PC-9 (cell line): ENCODE data around the gene CNGA3. TPM values are rescaled to one million over a fixed set of nuclear protein-coding genes. Genes with fewer than 3 reads are reported as not detected.
"Not testable (repeated sequence)": the region's sequence is repeated elsewhere in the genome, so short reads cannot be mapped to it uniquely, and the experiment has no call there.

Experiments used
- BruUV-seq: library from RNA; stranded (reverse); fragments of 400-500 nt; replicated peaks from 2 replicates; lab custom pipeline; 2021; lab: Mats Ljungman, UMichigan
- CTCF ChIA-PET: fragments of 300-600 bp; sonication (Branson Sonifier 250); formaldehyde crosslinking; loops from one replicate; lab custom pipeline; 2022; ENCODE audit warnings: antibody characterized with exemption; lab: Charles Lee
- POLR2A ChIA-PET: fragments of 300-600 bp; sonication (Branson Sonifier 250); formaldehyde crosslinking; loops from one replicate; lab custom pipeline; 2022; ENCODE audit warnings: antibody characterized with exemption; ENCODE audit not compliant: unreplicated experiment; lab: Charles Lee
- DNase-seq, 2 experiments: peaks; one replicate each; pipeline versions ENCODE4 v3.0.0 to v3.0.0-alpha.2; 2015 to 2022; ENCODE audit warnings: mixed read lengths in 1 of 2
- H2AFZ ChIP-seq: fragments of 200-600 bp; sonication (generic); 2 replicates; pipeline ENCODE4 v1.8.1; 2017; ENCODE audit warnings: antibody characterized with exemption
- H3F3A ChIP-seq: fragments of 200-600 bp; sonication (generic); 2 replicates; pipeline ENCODE4 v1.8.1; 2017; ENCODE audit warnings: antibody characterized with exemption, mild to moderate bottlenecking, low read depth; ENCODE audit not compliant: insufficient read depth
- H3K27ac ChIP-seq: fragments of 200-600 bp; sonication (generic); 2 replicates; pipeline ENCODE4 v1.6.1; 2016; ENCODE audit warnings: mixed run types
- H3K27me3 ChIP-seq: fragments of 200-600 bp; sonication (generic); 2 replicates; pipeline ENCODE4 v1.6.1; 2016; ENCODE audit warnings: low read depth, mixed run types; ENCODE audit not compliant: insufficient read depth
- H3K36me3 ChIP-seq: fragments of 200-600 bp; sonication (generic); 2 replicates; pipeline ENCODE4 v1.6.1; 2016; ENCODE audit warnings: low read depth, mixed run types
- H3K4me1 ChIP-seq: fragments of 200-600 bp; sonication (generic); replicated peaks from 2 replicates; pipeline ENCODE4 v1.6.1; 2016; ENCODE audit warnings: mixed run types; ENCODE audit not compliant: insufficient read depth
- H3K4me2 ChIP-seq: fragments of 200-600 bp; sonication (generic); 2 replicates; pipeline ENCODE4 v1.6.1; 2017; ENCODE audit warnings: mixed run types
- H3K4me3 ChIP-seq: fragments of 200-600 bp; sonication (generic); 2 replicates; pipeline ENCODE4 v1.6.1; 2016; ENCODE audit warnings: mixed run types
- H3K79me2 ChIP-seq: fragments of 200-600 bp; sonication (generic); 2 replicates; pipeline ENCODE4 v1.6.1; 2017; ENCODE audit warnings: low read depth, mixed run types
- H3K9me2 ChIP-seq: fragments of 200-600 bp; sonication (generic); 2 replicates; pipeline ENCODE4 v1.8.1; 2017; ENCODE audit warnings: mild to moderate bottlenecking; ENCODE audit not compliant: insufficient read depth
- H3K9me3 ChIP-seq: fragments of 200-600 bp; sonication (generic); 2 replicates; pipeline ENCODE4 v1.8.1; 2016; ENCODE audit warnings: low read depth; ENCODE audit not compliant: insufficient read depth
- H4K20me1 ChIP-seq: fragments of 200-600 bp; sonication (generic); 2 replicates; pipeline ENCODE4 v1.8.1; 2017; ENCODE audit not compliant: insufficient read depth
- EZH2 ChIP-seq: fragments of 200-600 bp; sonication (generic); IDR thresholded peaks from 2 replicates; pipeline ENCODE4 v1.8.0; 2017; ENCODE audit warnings: antibody characterized with exemption, low read depth
- intact Hi-C: fragments of 100-400 bp; cut with micrococcal nuclease; formaldehyde crosslinking; loops from one replicate; pipeline ENCODE4 v1.10.0; 2022; ENCODE audit not compliant: unreplicated experiment
- total RNA-seq: library from RNA; stranded (reverse); gene quantifications from 2 replicates; pipeline ENCODE4 v1.2.3, GENCODE V29; 2021
- TF ChIP-seq, protein P1 (sequence below): fragments of 200-600 bp; sonication (generic); conservative IDR thresholded peaks from 2 replicates; pipeline ENCODE4 v1.6.1; 2017; ENCODE audit warnings: mixed run types, antibody characterized with exemption, mild to moderate bottlenecking, moderate library complexity

Gene CNGA3
- total RNA-seq, 1 experiment from 2014 or later, result not detected

DNA sequence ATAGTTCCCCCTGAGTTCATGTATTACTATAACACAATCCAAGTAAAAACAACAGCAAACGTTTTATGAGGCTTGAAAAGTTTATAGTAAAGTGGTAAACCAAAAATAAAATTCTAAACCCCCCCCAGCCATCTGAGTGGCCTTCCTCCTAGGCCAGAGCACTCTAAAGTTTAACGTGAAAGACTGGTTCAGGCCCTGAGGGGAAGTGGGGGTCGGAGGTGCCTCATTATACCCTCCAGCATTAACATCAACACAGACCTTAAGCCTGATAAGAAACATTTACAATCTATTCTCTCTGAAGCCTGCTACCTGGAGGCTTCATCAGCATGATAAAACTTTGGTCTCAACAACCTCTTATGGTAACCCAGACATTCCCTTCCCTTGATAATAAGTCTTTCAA, 29.0 kb upstream of the CNGA3 start:
- POLR2A ChIA-PET, result no interaction called here
- H3K36me3 ChIP-seq, result no peaks in the 10 kb centered on the region
- H3K9me2 ChIP-seq, result no peaks in the 10 kb centered on the region
- H3K9me3 ChIP-seq, result peaks cover 25% of the 10 kb centered on the region
- H3F3A ChIP-seq, result no peaks in the 10 kb centered on the region
- no peaks in the 10 kb centered on the region for H4K20me1 ChIP-seq
- CTCF ChIA-PET, result no interaction called here
- intact Hi-C loops, result no loop called here
- no peaks in the 10 kb centered on the region for H3K4me1 ChIP-seq
- H3K27me3 ChIP-seq, result peaks cover 7% of the 10 kb centered on the region; the same call in 1 of the 2 replicates
- DNase-seq, result no peak
- no peak for TF ChIP-seq EZH2
- H3K27ac ChIP-seq, result no peak overlapping the region
- H3K79me2 ChIP-seq, result no peaks in the 10 kb centered on the region
- no peak overlapping the region for H3K4me2 ChIP-seq
- BruUV-seq, result no TSS peak
- no peak overlapping the region for H2AFZ ChIP-seq
- no peak overlapping the region for H3K4me3 ChIP-seq

DNA sequence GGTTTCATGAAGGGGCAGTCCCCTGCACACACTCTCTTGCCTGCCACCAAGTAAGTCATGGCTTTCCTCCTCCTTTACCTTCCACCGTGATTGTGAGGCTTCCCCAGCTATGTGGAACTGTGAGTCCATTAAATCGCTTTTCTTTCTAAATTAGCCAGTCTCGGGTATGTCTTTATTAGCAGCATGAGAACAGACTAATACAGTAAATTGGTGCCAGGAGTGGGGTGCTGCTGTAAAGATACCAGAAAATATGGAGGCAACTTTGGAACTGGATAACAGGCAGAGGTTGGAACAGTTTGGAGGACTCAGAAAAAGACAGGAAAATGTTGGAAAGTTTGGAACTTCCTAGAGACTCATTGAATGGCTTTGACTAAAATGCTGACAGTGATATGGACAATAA, 26.1 kb upstream of the CNGA3 start:
- H3K27me3 ChIP-seq, H3K4me1 ChIP-seq, H3K79me2 ChIP-seq, POLR2A ChIA-PET, intact Hi-C loops, DNase-seq, H2AFZ ChIP-seq, H3K4me3 ChIP-seq, H3K9me2 ChIP-seq, H3K27ac ChIP-seq, BruUV-seq, H3K4me2 ChIP-seq, H3F3A ChIP-seq, H4K20me1 ChIP-seq, H3K36me3 ChIP-seq, CTCF ChIA-PET: not testable (repeated sequence)
- H3K9me3 ChIP-seq, result peaks cover 28% of the 10 kb centered on the region

DNA sequence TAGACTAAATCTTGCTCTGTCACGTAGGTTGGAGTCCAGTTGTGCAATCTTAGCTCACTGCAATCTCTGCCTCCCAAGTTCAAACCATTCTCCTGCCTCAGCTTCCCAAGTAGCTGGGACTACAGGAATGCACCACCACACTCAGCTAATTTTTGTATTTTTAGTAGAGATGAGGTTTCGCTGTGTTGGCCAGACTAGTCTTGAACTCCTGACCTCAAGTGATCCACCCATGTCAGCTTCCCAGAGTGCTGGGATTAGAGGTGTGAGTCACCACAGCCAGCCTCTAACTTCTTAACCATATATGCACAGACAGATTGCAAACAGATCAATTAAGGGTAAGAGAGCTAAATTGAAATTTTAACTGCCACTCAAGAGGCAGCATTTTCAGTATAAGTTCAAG, 22.1 kb upstream of the CNGA3 start:
- peaks cover 28% of the 10 kb centered on the region for H3K9me3 ChIP-seq
- no peak overlapping the region for H3K4me3 ChIP-seq
- no peaks in the 10 kb centered on the region for H3K27me3 ChIP-seq
- no peak overlapping the region for H2AFZ ChIP-seq
- no peaks in the 10 kb centered on the region for H3K9me2 ChIP-seq
- H3K36me3 ChIP-seq, result no peaks in the 10 kb centered on the region
- H3K79me2 ChIP-seq, result no peaks in the 10 kb centered on the region
- no peak overlapping the region for H3K27ac ChIP-seq
- DNase-seq, result no peak
- H4K20me1 ChIP-seq, result no peaks in the 10 kb centered on the region
- BruUV-seq, result no TSS peak
- TF ChIP-seq, protein P1, sequence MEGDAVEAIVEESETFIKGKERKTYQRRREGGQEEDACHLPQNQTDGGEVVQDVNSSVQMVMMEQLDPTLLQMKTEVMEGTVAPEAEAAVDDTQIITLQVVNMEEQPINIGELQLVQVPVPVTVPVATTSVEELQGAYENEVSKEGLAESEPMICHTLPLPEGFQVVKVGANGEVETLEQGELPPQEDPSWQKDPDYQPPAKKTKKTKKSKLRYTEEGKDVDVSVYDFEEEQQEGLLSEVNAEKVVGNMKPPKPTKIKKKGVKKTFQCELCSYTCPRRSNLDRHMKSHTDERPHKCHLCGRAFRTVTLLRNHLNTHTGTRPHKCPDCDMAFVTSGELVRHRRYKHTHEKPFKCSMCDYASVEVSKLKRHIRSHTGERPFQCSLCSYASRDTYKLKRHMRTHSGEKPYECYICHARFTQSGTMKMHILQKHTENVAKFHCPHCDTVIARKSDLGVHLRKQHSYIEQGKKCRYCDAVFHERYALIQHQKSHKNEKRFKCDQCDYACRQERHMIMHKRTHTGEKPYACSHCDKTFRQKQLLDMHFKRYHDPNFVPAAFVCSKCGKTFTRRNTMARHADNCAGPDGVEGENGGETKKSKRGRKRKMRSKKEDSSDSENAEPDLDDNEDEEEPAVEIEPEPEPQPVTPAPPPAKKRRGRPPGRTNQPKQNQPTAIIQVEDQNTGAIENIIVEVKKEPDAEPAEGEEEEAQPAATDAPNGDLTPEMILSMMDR, result no peak
- no peak for TF ChIP-seq EZH2
- no peak overlapping the region for H3K4me2 ChIP-seq
- no peaks in the 10 kb centered on the region for H3K4me1 ChIP-seq
- CTCF ChIA-PET, result no interaction called here
- H3F3A ChIP-seq, result no peaks in the 10 kb centered on the region
- intact Hi-C loops, result no loop called here
- POLR2A ChIA-PET, result no interaction called here

DNA sequence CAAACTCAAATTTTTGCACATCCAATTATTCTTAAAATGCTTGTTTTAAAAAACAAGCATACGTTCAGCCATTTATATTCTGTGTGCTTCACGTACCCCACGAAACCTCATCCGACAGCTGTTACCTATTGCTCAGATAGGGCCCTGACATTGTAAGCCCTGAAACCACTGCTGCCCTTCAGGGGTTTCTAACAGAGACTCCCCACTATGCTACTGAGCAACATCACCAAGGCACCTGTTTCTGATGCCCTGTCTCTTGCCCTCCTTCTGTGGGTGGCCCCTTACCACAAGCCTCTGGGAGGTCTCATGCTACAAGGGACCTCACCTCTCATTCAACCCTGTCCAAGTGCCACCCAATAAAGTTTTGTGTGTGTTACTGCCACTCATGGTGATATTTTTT, 18.5 kb upstream of the CNGA3 start:
- Histone ChIP-seq H4K20me1 (no peaks in the 10 kb centered on the region), H3K4me2 (no peak overlapping the region), H3F3A (no peaks in the 10 kb centered on the region), H3K4me3 (no peak overlapping the region), H3K9me3 (no peaks in the 10 kb centered on the region), H3K4me1 (no peaks in the 10 kb centered on the region), H3K27me3 (no peaks in the 10 kb centered on the region), H3K36me3 (no peaks in the 10 kb centered on the region), H3K9me2 (no peaks in the 10 kb centered on the region), H2AFZ (no peak overlapping the region), H3K79me2 (no peaks in the 10 kb centered on the region), H3K27ac (no peak overlapping the region)
- no peak for TF ChIP-seq EZH2
- TF ChIP-seq, protein P1, result no peak
- ChIA-PET POLR2A (interaction anchor here (0.7 kb wide), 1 partner anchor 77 kb away, joined by 3 read pairs; no protein-coding TSS in a partner anchor), CTCF (no interaction called here)
- intact Hi-C loops, result no loop called here
- DNase-seq, result no peak
- no TSS peak for BruUV-seq
